GM19468 (cell line): ENCODE data around the gene SHOC2.

Source experiments
- ATAC-seq: cut with Tn5 transposase; IDR thresholded peaks from one replicate; pipeline ENCODE4 v1.9.1; 2021; ENCODE audit warnings: mild to moderate bottlenecking, moderate library complexity, moderate number of reproducible peaks; ENCODE audit not compliant: unreplicated experiment; ENCODE audit errors: extremely low read depth

The SHOC2 gene

GRCh38 chr10:110977662-110978061, 58.3 kb downstream of the SHOC2 start:
- ATAC-seq: no peak

- no peak for ATAC-seq
These were observed 58.8 kb downstream of the SHOC2 start for GRCh38 chr10:110978204-110978603.

- ATAC-seq: no peak
These were observed 60.2 kb downstream of the SHOC2 start for GRCh38 chr10:110979611-110980010.

- ATAC-seq: no peak
These were observed 61.4 kb downstream of the SHOC2 start for GRCh38 chr10:110980807-110981206.

GRCh38 chr10:110983466-110983865, 64.1 kb downstream of the SHOC2 start:
- no peak for ATAC-seq

GRCh38 chr10:110985497-110986275, 66.3 kb downstream of the SHOC2 start:
- no peak for ATAC-seq

- ATAC-seq: no peak
These were observed 69.6 kb downstream of the SHOC2 start for GRCh38 chr10:110989016-110989415.

- ATAC-seq: no peak
These were observed 72.8 kb downstream of the SHOC2 start for GRCh38 chr10:110992006-110992800.

GRCh38 chr10:110993024-110993693, 73.8 kb downstream of the SHOC2 start:
- ATAC-seq: peak; percentile 41

- ATAC-seq: no peak
These were observed 75.1 kb downstream of the SHOC2 start for GRCh38 chr10:110994406-110995086.

GRCh38 chr10:110995301-110995700, 75.9 kb downstream of the SHOC2 start:
- no peak for ATAC-seq

- ATAC-seq: no peak
These were observed 76.9 kb downstream of the SHOC2 start for GRCh38 chr10:110996256-110996655.

GRCh38 chr10:111004016-111004415, 84.6 kb downstream of the SHOC2 start:
- ATAC-seq: no peak

GRCh38 chr10:111007486-111007885, 88.1 kb downstream of the SHOC2 start:
- no peak for ATAC-seq

- no peak for ATAC-seq
These were observed 95.8 kb downstream of the SHOC2 start for GRCh38 chr10:111015181-111015580.

- ATAC-seq: no peak
These were observed 97.7 kb downstream of the SHOC2 start for GRCh38 chr10:111017098-111017497.

- no peak for ATAC-seq
These were observed 98.6 kb downstream of the SHOC2 start for GRCh38 chr10:111018021-111018420.

- no peak for ATAC-seq
These were observed 103.7 kb downstream of the SHOC2 start for GRCh38 chr10:111023060-111023459.

GRCh38 chr10:111030042-111030750, 110.8 kb downstream of the SHOC2 start:
- ATAC-seq: peak; percentile 37
